Measurements from ENCODE around the gene C3AR1. TPM values are rescaled to one million over a fixed set of nuclear protein-coding genes. Genes with fewer than 3 reads are reported as not detected.
"Not testable (repeated sequence)": the region's sequence is repeated elsewhere in the genome, so short reads cannot be mapped to it uniquely, and the experiment has no call there.

Gene C3AR1
- polyA plus RNA-seq (2012; ENCODE audit: low read depth, missing spikeins), result 0.26 TPM

GRCh38 chr12:8065991-8066594, at the start of gene C3AR1:
Gene C3AR1 (minus strand): TSS chr12:8066359. CDS start chr12:8060185, 6,174 bp downstream.
- FAIRE-seq (peak; percentile 51), DNase-seq (ENCODE audit: insufficient read length, low spot score) (peak; percentile 41)
- TF ChIP-seq SPI1 (IDR thresholded peaks at IDR 0.05; ENCODE audit: low read depth, low read length), result peak; percentile 3; the same call in 1 of the 2 replicates
- no peak for TF ChIP-seq POU2F2 (IDR thresholded peaks at IDR 0.05; ENCODE audit: low read depth, low read length)
- TF ChIP-seq PAX5 (IDR thresholded peaks at IDR 0.05; ENCODE audit: insufficient read depth, low read length, severe bottlenecking), result no peak

GRCh38 chr12:8113117-8113516, 47.0 kb upstream of the C3AR1 start:
- DNase-seq (ENCODE audit: insufficient read length, low spot score); FAIRE-seq: not testable (repeated sequence)

- FAIRE-seq, result peak; percentile 92
- TF ChIP-seq PAX5 (IDR thresholded peaks at IDR 0.05; ENCODE audit: insufficient read depth, low read length, severe bottlenecking) (no peak), TAF1 (IDR thresholded peaks at IDR 0.05; ENCODE audit: low read depth, low read length) (no peak), SPI1 (IDR thresholded peaks at IDR 0.05; ENCODE audit: low read depth, low read length) (no peak), POLR2A (IDR thresholded peaks at IDR 0.05; ENCODE audit: low read depth, low read length) (no peak), POLR2AphosphoS5 (IDR thresholded peaks at IDR 0.05; ENCODE audit: low read depth, low read length) (no peak), POU2F2 (IDR thresholded peaks at IDR 0.05; ENCODE audit: low read depth, low read length) (peak; percentile 87; the same call in 1 of the 2 replicates)
These were observed 42.7 kb upstream of the C3AR1 start for GRCh38 chr12:8108808-8109398.

GRCh38 chr12:8099235-8099634, 33.1 kb upstream of the C3AR1 start:
- no peak for TF ChIP-seq POLR2AphosphoS5 (IDR thresholded peaks at IDR 0.05; ENCODE audit: low read depth, low read length)
- TF ChIP-seq SPI1 (IDR thresholded peaks at IDR 0.05; ENCODE audit: low read depth, low read length), result no peak
- no peak for TF ChIP-seq TAF1 (IDR thresholded peaks at IDR 0.05; ENCODE audit: low read depth, low read length)
- no peak for TF ChIP-seq PAX5 (IDR thresholded peaks at IDR 0.05; ENCODE audit: insufficient read depth, low read length, severe bottlenecking)
- TF ChIP-seq POLR2A (IDR thresholded peaks at IDR 0.05; ENCODE audit: low read depth, low read length), result no peak
- no peak for TF ChIP-seq POU2F2 (IDR thresholded peaks at IDR 0.05; ENCODE audit: low read depth, low read length)
- FAIRE-seq, result no peak
- DNase-seq (ENCODE audit: insufficient read length, low spot score), result no peak

More at GRCh38 chr12:8108808-8109398, 42.7 kb upstream of the C3AR1 start:
- DNase-seq (ENCODE audit: insufficient read length, low spot score), result peak; percentile 25

DNA sequence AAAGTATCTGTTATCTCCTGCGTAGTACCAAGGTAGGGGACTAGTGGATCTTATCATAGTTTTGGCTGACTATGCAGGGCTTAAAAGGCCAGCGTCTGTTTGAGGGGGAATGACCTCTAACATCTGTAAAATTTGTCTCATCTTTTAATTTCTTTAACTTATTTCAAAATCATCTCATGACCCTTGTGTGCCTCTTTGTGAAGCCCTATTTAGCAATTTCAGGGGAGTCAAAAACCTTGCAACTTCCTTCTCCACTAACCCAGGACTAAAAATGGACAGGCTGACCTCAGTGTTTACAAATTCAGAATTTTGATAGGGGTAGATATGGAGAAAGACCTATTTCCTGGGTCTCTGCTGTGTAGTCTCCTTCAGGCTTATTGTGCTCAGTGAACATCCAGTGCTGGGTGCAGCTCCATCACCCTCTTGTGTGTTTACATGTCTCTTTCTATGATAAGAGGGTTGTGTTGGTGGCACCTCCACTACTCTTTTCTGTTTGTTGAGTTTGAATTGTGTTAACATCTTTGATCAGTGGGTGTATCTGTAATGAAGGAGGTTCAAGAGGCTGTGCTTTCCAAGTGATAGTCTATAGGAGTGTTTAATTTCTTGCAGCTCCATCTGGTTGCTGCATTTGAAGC, 30.2 kb upstream of the C3AR1 start:
- no peak for DNase-seq (ENCODE audit: insufficient read length, low spot score)
- TF ChIP-seq POU2F2 (IDR thresholded peaks at IDR 0.05; ENCODE audit: low read depth, low read length) (no peak), SPI1 (IDR thresholded peaks at IDR 0.05; ENCODE audit: low read depth, low read length) (no peak), PAX5 (IDR thresholded peaks at IDR 0.05; ENCODE audit: insufficient read depth, low read length, severe bottlenecking) (no peak), POLR2AphosphoS5 (IDR thresholded peaks at IDR 0.05; ENCODE audit: low read depth, low read length) (no peak), POLR2A (IDR thresholded peaks at IDR 0.05; ENCODE audit: low read depth, low read length) (no peak), TAF1 (IDR thresholded peaks at IDR 0.05; ENCODE audit: low read depth, low read length) (no peak)
- no peak for FAIRE-seq

- no peak for TF ChIP-seq SPI1 (IDR thresholded peaks at IDR 0.05; ENCODE audit: low read depth, low read length)
- TF ChIP-seq POLR2AphosphoS5 (IDR thresholded peaks at IDR 0.05; ENCODE audit: low read depth, low read length), result no peak
- TF ChIP-seq POLR2A (IDR thresholded peaks at IDR 0.05; ENCODE audit: low read depth, low read length), result no peak
- no peak for TF ChIP-seq POU2F2 (IDR thresholded peaks at IDR 0.05; ENCODE audit: low read depth, low read length)
- no peak for TF ChIP-seq TAF1 (IDR thresholded peaks at IDR 0.05; ENCODE audit: low read depth, low read length)
- no peak for FAIRE-seq
These were observed 27.1 kb upstream of the C3AR1 start for GRCh38 chr12:8093291-8093690.

DNA sequence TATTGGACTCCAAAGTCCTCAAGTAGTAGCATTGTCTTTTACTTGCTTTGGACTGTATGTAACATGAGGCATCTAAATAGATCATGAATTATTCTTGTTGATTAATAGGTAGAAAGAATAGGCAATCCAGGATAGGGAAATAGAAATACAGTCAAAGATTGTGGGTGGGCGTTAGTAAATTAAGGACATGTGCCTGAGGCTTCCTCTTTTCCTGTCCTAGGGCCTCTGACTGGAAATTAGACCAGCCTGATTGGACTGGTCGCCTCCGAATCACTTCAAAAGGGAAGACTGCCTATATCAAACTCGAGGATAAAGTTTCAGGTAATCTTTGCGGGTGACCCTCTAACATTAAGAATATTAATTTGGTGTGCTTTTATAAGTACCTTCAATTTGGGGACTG, 23.6 kb upstream of the C3AR1 start:
- DNase-seq (ENCODE audit: insufficient read length, low spot score), result no peak
- no peak for FAIRE-seq
- TF ChIP-seq TAF1 (IDR thresholded peaks at IDR 0.05; ENCODE audit: low read depth, low read length) (no peak), POLR2A (IDR thresholded peaks at IDR 0.05; ENCODE audit: low read depth, low read length) (no peak), POU2F2 (IDR thresholded peaks at IDR 0.05; ENCODE audit: low read depth, low read length) (no peak), POLR2AphosphoS5 (IDR thresholded peaks at IDR 0.05; ENCODE audit: low read depth, low read length) (no peak), SPI1 (IDR thresholded peaks at IDR 0.05; ENCODE audit: low read depth, low read length) (no peak), PAX5 (IDR thresholded peaks at IDR 0.05; ENCODE audit: insufficient read depth, low read length, severe bottlenecking) (no peak)

More at GRCh38 chr12:8093291-8093690, 27.1 kb upstream of the C3AR1 start:
- DNase-seq (ENCODE audit: insufficient read length, low spot score), result no peak

GRCh38 chr12:8089277-8089676, 23.1 kb upstream of the C3AR1 start:
- DNase-seq (ENCODE audit: insufficient read length, low spot score); FAIRE-seq: not testable (repeated sequence)

DNA sequence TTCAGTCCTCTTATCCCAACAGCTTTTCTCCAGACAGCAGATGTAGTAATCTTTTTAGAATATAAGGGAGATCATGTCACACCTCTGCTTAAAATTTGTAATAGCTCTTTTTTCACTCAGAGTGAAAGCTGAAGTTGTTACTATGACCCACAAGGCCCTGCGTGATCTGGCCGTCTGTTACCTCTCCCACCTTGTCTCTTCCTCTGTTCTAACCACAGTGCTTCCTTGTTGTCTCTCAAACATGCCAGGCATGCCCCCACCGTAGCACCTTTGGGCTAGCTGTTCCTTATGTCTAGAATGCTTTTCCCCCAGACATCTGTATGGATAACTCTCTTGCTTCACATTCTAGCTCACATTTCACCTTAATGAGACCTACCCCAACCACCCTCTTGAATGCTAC, 22.4 kb upstream of the C3AR1 start:
- DNase-seq (ENCODE audit: insufficient read length, low spot score) (peak; percentile 30), FAIRE-seq (peak; percentile 86)
- TF ChIP-seq POLR2A (IDR thresholded peaks at IDR 0.05; ENCODE audit: low read depth, low read length), result no peak
- no peak for TF ChIP-seq PAX5 (IDR thresholded peaks at IDR 0.05; ENCODE audit: insufficient read depth, low read length, severe bottlenecking)
- TF ChIP-seq POLR2AphosphoS5 (IDR thresholded peaks at IDR 0.05; ENCODE audit: low read depth, low read length), result no peak
- TF ChIP-seq POU2F2 (IDR thresholded peaks at IDR 0.05; ENCODE audit: low read depth, low read length), result no peak
- no peak for TF ChIP-seq TAF1 (IDR thresholded peaks at IDR 0.05; ENCODE audit: low read depth, low read length)
- TF ChIP-seq SPI1 (IDR thresholded peaks at IDR 0.05; ENCODE audit: low read depth, low read length), result 0 out of 2 replicates have a peak, but pooled peaks have one; percentile 18

DNA sequence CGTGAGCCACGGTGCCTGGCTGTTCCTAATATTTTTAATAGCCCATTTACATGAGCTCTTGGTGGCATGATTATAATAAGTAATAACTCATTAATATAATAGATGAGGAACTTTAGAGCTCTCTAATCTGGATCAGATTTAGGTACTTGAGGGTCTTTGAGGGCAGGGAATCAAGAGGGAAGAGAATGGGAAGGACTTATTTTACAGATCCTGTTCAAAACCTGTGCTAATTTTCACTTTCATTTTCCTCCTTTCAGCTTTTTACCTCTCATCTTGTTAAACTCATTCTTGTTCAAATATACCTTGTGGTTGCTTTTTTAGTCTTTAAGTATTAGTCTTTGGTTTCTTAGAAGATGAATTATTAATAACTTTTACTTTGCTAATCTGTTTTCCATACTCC, 21.5 kb upstream of the C3AR1 start:
- FAIRE-seq (no peak), DNase-seq (ENCODE audit: insufficient read length, low spot score) (no peak)
- TF ChIP-seq PAX5 (IDR thresholded peaks at IDR 0.05; ENCODE audit: insufficient read depth, low read length, severe bottlenecking) (no peak), SPI1 (IDR thresholded peaks at IDR 0.05; ENCODE audit: low read depth, low read length) (no peak), POLR2A (IDR thresholded peaks at IDR 0.05; ENCODE audit: low read depth, low read length) (no peak), POLR2AphosphoS5 (IDR thresholded peaks at IDR 0.05; ENCODE audit: low read depth, low read length) (no peak), TAF1 (IDR thresholded peaks at IDR 0.05; ENCODE audit: low read depth, low read length) (no peak), POU2F2 (IDR thresholded peaks at IDR 0.05; ENCODE audit: low read depth, low read length) (no peak)

DNA sequence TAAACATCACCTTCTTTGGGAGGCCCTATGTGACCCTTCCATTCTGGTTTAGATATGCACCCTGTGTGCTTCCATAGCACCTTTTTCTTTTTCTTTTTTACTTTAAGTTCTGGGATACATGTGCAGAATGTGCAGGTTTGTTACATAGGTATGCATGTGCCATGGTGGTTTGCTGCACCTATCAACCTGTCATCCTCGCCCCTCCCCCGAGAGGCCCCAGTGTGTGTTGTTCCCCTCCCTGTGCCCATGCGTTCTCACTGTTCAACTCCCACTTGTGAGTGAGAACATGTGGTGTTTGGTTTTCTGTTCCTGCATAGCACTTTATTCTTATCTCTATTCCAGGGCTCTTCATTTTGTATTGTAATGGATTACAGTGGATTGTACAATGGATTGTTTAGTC, 18.2 kb upstream of the C3AR1 start:
- DNase-seq (ENCODE audit: insufficient read length, low spot score), result not testable (repeated sequence)

More for the DNA sequence above, 18.2 kb upstream of the C3AR1 start:
- FAIRE-seq, result not testable (repeated sequence)

Measured in GM12891 (cell line).